GM21825 (cell line): Measurements from ENCODE around the gene RAPGEF5.
"Not testable (repeated sequence)": the region's sequence is repeated elsewhere in the genome, so short reads cannot be mapped to it uniquely, and the experiment has no call there.

Experiments used
- ATAC-seq: cut with Tn5 transposase; IDR thresholded peaks from one replicate; pipeline ENCODE4 v1.9.1; 2021; ENCODE audit warnings: mild to moderate bottlenecking, moderate library complexity; ENCODE audit not compliant: unreplicated experiment

RAPGEF5 gene

DNA sequence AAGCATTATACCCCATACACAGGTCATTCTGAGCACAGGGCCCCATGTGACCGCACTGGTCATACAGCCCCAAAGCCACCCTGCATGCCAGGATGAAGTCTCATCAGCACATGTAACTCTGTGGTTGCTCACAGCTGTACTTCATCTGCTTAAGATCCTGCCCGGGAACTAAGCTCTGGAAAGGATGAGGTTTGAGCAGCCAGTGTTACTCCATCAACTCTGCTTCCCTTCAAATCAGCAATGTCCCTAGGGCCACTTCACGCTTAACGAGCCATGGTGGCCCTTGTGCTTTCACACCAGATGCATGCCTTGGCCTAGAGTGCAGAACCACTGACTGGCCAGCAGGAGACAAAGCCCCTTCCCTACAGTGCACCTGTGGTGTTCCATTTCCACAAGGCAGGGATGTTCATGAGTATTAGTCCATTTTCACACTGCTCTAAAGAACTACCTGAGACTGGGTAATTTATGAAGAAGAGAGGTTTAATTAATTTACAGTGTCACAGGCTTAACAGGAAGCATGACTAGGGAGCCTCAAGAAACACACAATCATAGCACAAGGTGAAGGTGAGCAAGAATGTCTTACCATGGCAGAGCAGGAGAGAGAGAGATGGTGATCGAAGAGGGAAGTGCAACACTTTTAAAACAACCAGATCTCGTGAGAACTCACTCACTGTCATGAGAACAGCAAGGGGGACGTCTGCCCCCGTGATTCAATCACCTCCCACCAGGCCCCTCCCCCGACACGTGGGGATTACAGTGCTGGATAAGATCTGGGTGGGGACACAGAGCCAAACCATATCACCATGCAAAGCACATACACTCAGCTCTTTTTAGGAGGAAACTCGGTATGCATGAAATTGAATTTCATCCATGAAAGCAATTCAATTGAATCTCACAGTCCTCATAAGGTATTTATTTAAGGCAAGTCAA is 262.3 kb downstream of the RAPGEF5 start:
- no peak for ATAC-seq

DNA sequence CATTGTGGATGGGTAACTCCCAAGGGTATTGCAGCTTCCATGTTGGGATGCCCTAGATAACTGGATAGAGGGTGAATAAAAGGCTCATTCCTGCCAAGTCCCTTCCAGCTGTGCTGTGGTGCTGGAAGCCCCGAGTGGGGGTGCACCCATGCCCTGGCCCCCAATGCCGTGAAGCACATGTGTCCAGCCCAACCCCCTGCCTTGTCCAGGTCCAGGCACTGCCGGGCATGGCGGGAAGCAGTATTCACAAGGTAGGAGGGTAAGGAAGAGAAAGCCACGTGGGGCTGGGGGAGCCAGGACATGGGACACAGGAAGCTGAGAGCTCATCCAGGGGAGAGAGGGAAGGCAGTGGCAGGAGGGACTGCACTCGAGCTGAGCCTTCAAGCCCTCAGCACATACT is 263.0 kb downstream of the RAPGEF5 start:
- ATAC-seq, result no peak

DNA sequence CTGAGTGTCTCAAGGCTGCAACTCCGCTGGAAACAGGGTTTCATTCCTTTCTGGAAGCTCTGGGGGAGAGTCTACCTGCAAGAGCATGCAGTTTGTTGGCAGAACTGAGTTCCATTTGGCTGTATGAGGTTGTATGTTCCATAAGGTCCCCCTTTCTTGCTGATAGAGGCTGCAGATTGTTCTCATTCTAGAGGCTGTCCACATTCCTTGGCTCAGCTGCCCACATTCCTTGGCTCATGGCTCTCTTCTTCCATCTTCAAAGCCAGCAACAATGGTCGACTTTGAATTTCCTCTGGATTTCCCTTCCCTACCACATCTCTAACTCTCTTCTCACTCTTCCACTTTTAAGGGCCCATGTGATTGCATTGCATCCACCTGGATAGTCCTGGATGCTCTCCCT is 264.0 kb downstream of the RAPGEF5 start:
- ATAC-seq, result no peak

GRCh38 chr7:22090958-22091525 is 265.9 kb downstream of the RAPGEF5 start:
- not testable (repeated sequence) for ATAC-seq

DNA sequence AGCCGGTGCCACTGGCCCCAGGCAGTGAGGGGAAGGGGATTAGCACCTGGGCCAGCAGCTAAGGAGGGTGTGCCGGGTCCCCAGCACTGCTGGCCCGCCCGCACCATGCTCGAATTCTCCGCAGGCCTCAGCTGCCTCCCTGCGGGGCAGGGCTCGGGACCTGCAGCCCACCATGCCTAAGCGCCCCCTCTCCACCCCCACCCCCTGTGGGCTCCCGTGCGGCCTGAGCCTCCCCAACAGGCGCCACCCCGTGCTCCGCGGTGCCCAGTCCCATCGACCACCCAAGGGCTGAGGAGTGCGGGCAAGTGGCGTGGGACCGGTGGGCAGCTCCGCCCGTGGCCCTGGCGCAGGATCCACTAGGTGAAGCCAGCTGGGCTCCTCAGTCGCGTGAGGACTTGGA is 266.4 kb downstream of the RAPGEF5 start:
- ATAC-seq, result no peak

DNA sequence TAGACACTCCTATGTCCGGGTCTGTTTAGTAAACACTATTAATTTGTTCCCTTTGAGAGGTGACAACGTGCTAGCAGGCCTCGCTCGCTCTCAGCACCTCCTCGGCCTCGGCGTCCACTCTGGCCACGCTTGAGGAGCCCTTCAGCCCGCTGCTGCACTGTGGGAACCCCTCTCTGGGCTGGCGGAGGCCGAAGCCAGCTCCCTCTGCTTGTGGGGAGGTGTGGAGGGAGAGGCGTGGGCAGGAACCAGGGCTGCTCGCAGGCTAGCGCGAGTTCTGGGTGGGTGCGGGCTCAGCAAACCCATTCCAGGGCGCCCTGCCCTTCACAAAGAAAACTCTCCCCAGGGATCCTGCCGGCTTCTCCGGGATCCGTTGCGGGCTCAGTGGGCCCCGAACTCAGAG is 266.8 kb downstream of the RAPGEF5 start:
- no peak for ATAC-seq

DNA sequence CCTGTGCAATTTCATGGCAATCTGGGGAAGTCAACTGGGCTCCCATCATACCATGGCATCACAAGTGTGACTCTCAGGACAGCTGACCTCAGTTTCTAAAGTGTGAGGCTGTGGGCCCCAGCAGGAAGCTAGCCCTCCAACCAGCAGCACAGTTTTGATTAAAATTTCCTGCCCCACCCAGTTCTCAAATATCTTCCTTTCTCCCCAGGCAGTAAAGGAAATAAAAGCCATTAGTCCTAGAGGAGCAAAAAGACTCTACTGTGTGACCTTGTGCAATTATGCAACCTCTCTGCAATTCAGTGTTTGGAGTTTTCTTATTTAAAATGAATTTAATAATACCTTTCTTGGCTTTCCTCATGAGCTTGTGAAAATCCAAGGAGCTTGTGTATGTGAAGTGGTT is 268.1 kb downstream of the RAPGEF5 start:
- ATAC-seq, result no peak

GRCh38 chr7:22087861-22088260 is 269.1 kb downstream of the RAPGEF5 start:
- ATAC-seq, result no peak

GRCh38 chr7:22083704-22084240 is 273.2 kb downstream of the RAPGEF5 start:
- ATAC-seq, result no peak

DNA sequence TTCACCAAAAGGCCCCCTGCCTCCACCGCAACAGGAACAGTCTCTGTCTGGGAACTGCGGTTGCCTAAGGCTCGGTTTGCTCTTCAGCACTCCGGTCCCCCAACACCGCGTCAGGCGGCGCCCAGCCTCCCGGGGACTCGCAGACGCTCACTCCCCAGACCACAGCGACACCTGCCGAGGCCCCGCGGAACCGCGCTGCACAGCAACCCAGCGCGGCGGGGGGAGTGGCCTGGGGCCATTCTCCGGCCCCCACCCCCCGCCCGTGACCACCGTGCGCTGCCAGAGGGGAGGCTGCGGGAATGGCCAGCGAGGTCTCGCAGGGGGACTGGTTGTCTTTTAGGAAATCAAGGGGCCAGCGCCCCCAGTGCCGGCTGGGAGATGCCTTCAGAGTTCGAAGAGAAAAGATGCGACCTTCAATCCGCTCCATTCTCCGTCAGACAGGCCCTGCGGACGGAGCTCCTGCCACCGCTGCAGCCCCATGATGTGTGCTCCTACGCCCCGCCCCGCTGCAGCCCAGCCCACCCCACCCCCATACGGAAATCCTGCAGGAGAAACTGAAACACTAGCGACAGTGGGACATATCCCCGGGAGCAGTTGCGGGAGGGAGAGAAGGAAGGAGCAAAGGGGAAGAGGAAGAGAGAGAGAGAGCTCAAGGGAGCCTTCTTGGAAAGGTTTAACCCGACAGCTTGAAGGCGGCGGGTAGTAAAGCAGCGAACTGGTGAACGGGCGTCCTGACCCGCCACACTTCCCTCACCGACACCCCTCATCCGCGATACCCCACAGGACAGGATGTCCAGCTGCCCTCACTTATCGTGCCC is 273.9 kb downstream of the RAPGEF5 start:
- ATAC-seq, result peak; percentile 99

GRCh38 chr7:22082553-22082885 is 274.4 kb downstream of the RAPGEF5 start:
- ATAC-seq, result no peak

GRCh38 chr7:22080219-22080618 is 276.7 kb downstream of the RAPGEF5 start:
- ATAC-seq, result not testable (repeated sequence)

DNA sequence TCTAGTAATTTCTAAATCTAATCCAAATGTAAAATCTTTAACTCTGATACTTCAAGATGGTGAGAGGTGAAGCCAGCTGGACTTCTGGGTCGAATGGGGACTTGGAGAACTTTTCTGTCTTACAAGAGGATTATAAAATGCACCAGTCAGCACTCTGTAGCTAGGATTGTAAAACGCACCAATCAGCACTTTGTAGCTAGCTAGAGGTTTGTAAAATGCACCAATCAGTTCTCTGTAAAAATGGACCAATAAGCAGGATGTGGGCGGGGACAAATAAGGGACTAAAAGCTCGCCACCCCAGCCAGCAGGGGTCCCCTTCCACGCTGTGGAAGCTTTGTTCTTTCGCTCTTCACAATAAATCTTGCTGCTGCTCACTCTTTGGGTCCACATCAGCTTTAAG is 278.1 kb downstream of the RAPGEF5 start:
- not testable (repeated sequence) for ATAC-seq

DNA sequence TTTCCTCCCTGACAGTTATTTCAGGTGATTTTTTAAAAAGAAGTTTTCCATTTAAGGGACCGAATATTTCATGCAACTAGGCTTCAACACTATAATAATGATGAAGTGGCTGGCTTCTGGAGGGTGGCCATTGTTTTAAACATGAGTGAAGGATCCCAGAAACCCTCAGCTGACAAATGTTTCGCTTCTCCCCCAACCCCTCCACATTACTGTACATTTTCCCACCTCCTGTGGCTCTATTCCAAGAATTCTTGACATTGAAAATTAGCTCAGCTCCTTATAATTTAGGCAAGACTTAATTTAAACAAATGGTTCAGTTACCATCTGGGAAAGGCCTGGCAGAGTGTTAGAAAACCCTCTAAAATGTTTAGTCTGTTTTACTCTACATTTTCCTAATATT is 281.4 kb downstream of the RAPGEF5 start:
- no peak for ATAC-seq

DNA sequence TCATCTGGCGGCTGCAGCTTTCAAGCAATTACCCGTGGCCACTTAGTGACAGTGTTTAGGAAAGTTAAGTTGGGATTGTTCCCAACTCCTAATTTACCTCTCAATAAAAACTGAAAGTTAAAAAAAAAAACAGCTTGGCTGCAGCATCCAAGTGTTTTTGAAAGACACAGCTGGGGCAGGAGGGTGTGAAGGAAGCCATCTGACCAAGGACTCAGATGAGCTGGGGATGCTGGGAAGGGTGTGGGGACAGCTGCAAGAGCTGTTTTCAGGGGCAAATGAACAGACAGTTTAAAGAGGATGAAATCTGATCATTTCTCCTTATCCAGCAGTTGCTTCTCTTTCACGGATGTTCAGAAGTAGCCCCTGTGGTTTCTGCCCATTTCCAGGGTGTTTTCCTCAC is 282.1 kb downstream of the RAPGEF5 start:
- no peak for ATAC-seq
